ENCODE results near the gene CCT5.
A peak's percentile ranks its signal among the peaks of the same experiment; 100 is the strongest.
"Not testable (repeated sequence)": the region's sequence is repeated elsewhere in the genome, so short reads cannot be mapped to it uniquely, and the experiment has no call there.

Gene CCT5

DNA sequence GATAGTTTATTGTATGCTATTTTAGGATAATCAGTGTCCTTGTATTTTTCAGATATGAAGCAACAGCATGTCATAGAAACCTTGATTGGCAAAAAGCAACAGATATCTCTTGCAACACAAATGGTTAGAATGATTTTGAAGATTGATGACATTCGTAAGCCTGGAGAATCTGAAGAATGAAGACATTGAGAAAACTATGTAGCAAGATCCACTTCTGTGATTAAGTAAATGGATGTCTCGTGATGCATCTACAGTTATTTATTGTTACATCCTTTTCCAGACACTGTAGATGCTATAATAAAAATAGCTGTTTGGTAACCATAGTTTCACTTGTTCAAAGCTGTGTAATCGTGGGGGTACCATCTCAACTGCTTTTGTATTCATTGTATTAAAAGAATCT is 14.5 kb downstream of the CCT5 start:
- Histone ChIP-seq H3K4me1 (ENCODE audit: control insufficient read depth, insufficient read depth, low read length) (peaks cover 44% of the 10 kb centered on the region), H3K27me3 (replicated peaks; ENCODE audit: control insufficient read depth, insufficient read depth, low read length) (no peaks in the 10 kb centered on the region), H3K9ac (ENCODE audit: low read length) (no peak overlapping the region), H3K36me3 (ENCODE audit: control insufficient read depth, insufficient read depth, low read length, severe bottlenecking) (peaks cover 59% of the 10 kb centered on the region), H3K4me3 (ENCODE audit: low read length) (peak overlapping the region; percentile 8), H3K9me3 (ENCODE audit: control insufficient read depth, low read length) (no peaks in the 10 kb centered on the region)
- peak; percentile 51 for DNase-seq (ENCODE audit: low read depth)

GRCh38 chr5:10265245-10266109 is 15.4 kb downstream of the CCT5 start:
- Histone ChIP-seq H3K36me3 (ENCODE audit: control insufficient read depth, insufficient read depth, low read length, severe bottlenecking) (peaks cover 51% of the 10 kb centered on the region), H3K4me1 (ENCODE audit: control insufficient read depth, insufficient read depth, low read length) (peaks cover 44% of the 10 kb centered on the region), H3K27me3 (replicated peaks; ENCODE audit: control insufficient read depth, insufficient read depth, low read length) (no peaks in the 10 kb centered on the region), H3K4me3 (ENCODE audit: low read length) (no peak overlapping the region), H3K9me3 (ENCODE audit: control insufficient read depth, low read length) (no peaks in the 10 kb centered on the region), H3K9ac (ENCODE audit: low read length) (no peak overlapping the region)
- no peak for DNase-seq (ENCODE audit: low read depth)

DNA sequence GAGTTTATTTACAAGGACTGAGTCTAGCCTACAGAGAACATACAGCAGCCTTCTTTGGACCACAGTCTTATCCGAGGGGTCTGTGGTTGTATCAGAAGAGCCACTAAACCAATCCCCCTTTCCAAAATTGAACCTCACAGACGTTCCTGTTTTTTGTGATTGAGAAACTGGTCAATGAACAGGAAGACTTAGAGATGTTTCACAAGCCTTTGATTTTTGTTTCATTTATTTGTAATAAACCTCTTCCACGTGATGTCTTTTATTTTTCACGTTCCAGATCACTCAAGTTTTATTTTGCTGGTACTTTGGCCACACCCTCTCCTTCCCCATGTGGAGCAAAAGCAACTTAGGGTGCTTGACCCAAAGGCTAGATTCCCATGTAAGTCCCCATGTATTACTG is 16.1 kb downstream of the CCT5 start:
- Histone ChIP-seq H3K27me3 (replicated peaks; ENCODE audit: control insufficient read depth, insufficient read depth, low read length) (no peaks in the 10 kb centered on the region), H3K36me3 (ENCODE audit: control insufficient read depth, insufficient read depth, low read length, severe bottlenecking) (peaks cover 44% of the 10 kb centered on the region), H3K4me1 (ENCODE audit: control insufficient read depth, insufficient read depth, low read length) (peaks cover 44% of the 10 kb centered on the region), H3K9ac (ENCODE audit: low read length) (no peak overlapping the region), H3K9me3 (ENCODE audit: control insufficient read depth, low read length) (no peaks in the 10 kb centered on the region), H3K4me3 (ENCODE audit: low read length) (no peak overlapping the region)
- no peak for DNase-seq (ENCODE audit: low read depth)

GRCh38 chr5:10266839-10267238 is 16.8 kb downstream of the CCT5 start:
- Histone ChIP-seq H3K27me3 (replicated peaks; ENCODE audit: control insufficient read depth, insufficient read depth, low read length) (no peaks in the 10 kb centered on the region), H3K4me1 (ENCODE audit: control insufficient read depth, insufficient read depth, low read length) (peaks cover 47% of the 10 kb centered on the region), H3K9me3 (ENCODE audit: control insufficient read depth, low read length) (no peaks in the 10 kb centered on the region), H3K4me3 (ENCODE audit: low read length) (no peak overlapping the region), H3K9ac (ENCODE audit: low read length) (peak overlapping the region; percentile 16), H3K36me3 (ENCODE audit: control insufficient read depth, insufficient read depth, low read length, severe bottlenecking) (peaks cover 37% of the 10 kb centered on the region)
- DNase-seq (ENCODE audit: low read depth), result no peak

- H3K36me3 ChIP-seq (ENCODE audit: control insufficient read depth, insufficient read depth, low read length, severe bottlenecking), result peaks cover 24% of the 10 kb centered on the region
- H3K9me3 ChIP-seq (ENCODE audit: control insufficient read depth, low read length), result no peaks in the 10 kb centered on the region
- no peaks in the 10 kb centered on the region for H3K27me3 ChIP-seq (replicated peaks; ENCODE audit: control insufficient read depth, insufficient read depth, low read length)
- H3K4me3 ChIP-seq (ENCODE audit: low read length), result no peak overlapping the region
- H3K9ac ChIP-seq (ENCODE audit: low read length), result no peak overlapping the region
- DNase-seq (ENCODE audit: low read depth), result no peak
- H3K4me1 ChIP-seq (ENCODE audit: control insufficient read depth, insufficient read depth, low read length), result peaks cover 56% of the 10 kb centered on the region
Observed at GRCh38 chr5:10268100-10268499, 18.0 kb downstream of the CCT5 start.

DNA sequence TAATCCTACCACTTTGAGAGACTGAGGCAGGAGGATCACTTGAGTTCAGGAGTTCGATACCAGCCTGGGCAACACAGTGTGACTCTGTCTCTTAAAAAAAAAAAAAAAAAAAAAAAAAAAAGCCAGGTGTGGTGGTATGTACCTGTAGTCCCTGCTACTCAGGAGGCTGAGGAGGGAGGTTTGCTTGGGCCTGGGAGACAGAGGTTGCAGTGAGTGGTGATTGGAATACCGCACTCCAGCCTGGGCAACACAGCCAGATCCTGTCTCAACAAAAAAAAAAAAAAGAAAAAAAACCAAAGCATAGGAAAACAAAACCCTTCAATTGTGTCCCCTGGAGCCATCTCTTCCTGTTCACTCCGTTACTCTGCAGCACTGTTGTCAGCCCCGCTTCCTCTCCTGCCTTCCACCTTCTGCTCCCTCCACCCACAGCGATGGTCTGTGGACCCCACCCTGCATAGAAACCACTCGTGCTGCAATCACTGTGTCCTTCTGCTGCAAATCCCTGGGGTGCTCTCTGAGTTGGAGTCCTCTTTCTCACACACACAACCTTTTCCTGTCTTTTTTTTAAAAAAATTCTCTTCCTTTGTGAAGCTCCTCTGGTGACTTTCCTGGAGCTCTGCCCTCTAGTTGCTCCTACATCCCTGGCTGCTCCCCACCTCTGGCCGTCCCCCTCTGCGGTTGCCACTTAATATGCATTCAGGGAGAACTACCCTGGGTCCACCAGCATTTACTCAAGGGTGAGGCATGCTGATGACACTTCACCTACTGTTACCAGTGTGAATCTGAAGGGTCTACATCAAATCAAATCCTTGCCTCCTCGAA is 22.2 kb downstream of the CCT5 start:
- Histone ChIP-seq H3K9ac (ENCODE audit: low read length) (no peak overlapping the region), H3K4me1 (ENCODE audit: control insufficient read depth, insufficient read depth, low read length) (peaks cover 31% of the 10 kb centered on the region), H3K27me3 (replicated peaks; ENCODE audit: control insufficient read depth, insufficient read depth, low read length) (no peaks in the 10 kb centered on the region), H3K9me3 (ENCODE audit: control insufficient read depth, low read length) (no peaks in the 10 kb centered on the region), H3K4me3 (ENCODE audit: low read length) (no peak overlapping the region), H3K36me3 (ENCODE audit: control insufficient read depth, insufficient read depth, low read length, severe bottlenecking) (no peaks in the 10 kb centered on the region)
- no peak for DNase-seq (ENCODE audit: low read depth)

DNA sequence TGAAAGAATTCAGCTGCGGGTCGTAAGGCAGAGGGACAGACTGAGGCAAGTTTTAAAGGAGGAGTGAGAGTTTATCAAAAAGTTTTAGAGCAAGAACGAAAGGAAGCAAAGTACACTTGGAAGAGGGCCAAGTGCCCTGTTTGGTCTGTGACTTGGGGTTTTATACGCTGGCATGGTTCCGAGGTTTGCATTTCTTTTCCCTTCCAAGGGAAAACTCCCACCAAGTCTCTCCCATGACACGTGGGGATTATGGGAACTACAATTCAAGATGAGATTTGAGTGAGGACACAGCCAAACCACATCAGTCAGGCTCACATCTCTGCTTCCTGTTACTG is 22.8 kb downstream of the CCT5 start:
- DNase-seq (ENCODE audit: low read depth); H3K9me3 ChIP-seq (ENCODE audit: control insufficient read depth, low read length); H3K4me3 ChIP-seq (ENCODE audit: low read length); H3K9ac ChIP-seq (ENCODE audit: low read length); H3K36me3 ChIP-seq (ENCODE audit: control insufficient read depth, insufficient read depth, low read length, severe bottlenecking); H3K27me3 ChIP-seq (replicated peaks; ENCODE audit: control insufficient read depth, insufficient read depth, low read length): not testable (repeated sequence)
- peaks cover 26% of the 10 kb centered on the region for H3K4me1 ChIP-seq (ENCODE audit: control insufficient read depth, insufficient read depth, low read length)

GRCh38 chr5:10275460-10275859 is 25.4 kb downstream of the CCT5 start:
- no peak for DNase-seq (ENCODE audit: low read depth)
- Histone ChIP-seq H3K9me3 (ENCODE audit: control insufficient read depth, low read length) (no peaks in the 10 kb centered on the region), H3K4me1 (ENCODE audit: control insufficient read depth, insufficient read depth, low read length) (peaks cover 22% of the 10 kb centered on the region), H3K36me3 (ENCODE audit: control insufficient read depth, insufficient read depth, low read length, severe bottlenecking) (peaks cover 3% of the 10 kb centered on the region), H3K9ac (ENCODE audit: low read length) (no peak overlapping the region), H3K4me3 (ENCODE audit: low read length) (no peak overlapping the region), H3K27me3 (replicated peaks; ENCODE audit: control insufficient read depth, insufficient read depth, low read length) (no peaks in the 10 kb centered on the region)

- no peak overlapping the region for H3K4me3 ChIP-seq (ENCODE audit: low read length)
- peaks cover 22% of the 10 kb centered on the region for H3K4me1 ChIP-seq (ENCODE audit: control insufficient read depth, insufficient read depth, low read length)
- H3K27me3 ChIP-seq (replicated peaks; ENCODE audit: control insufficient read depth, insufficient read depth, low read length), result no peaks in the 10 kb centered on the region
- DNase-seq (ENCODE audit: low read depth), result no peak
- H3K9me3 ChIP-seq (ENCODE audit: control insufficient read depth, low read length), result no peaks in the 10 kb centered on the region
- H3K36me3 ChIP-seq (ENCODE audit: control insufficient read depth, insufficient read depth, low read length, severe bottlenecking), result peaks cover 3% of the 10 kb centered on the region
- no peak overlapping the region for H3K9ac ChIP-seq (ENCODE audit: low read length)
Observed at GRCh38 chr5:10275991-10276390, 25.9 kb downstream of the CCT5 start.

GRCh38 chr5:10276691-10277090 is 26.6 kb downstream of the CCT5 start:
- Histone ChIP-seq H3K4me3 (ENCODE audit: low read length) (no peak overlapping the region), H3K9ac (ENCODE audit: low read length) (no peak overlapping the region), H3K27me3 (replicated peaks; ENCODE audit: control insufficient read depth, insufficient read depth, low read length) (no peaks in the 10 kb centered on the region), H3K9me3 (ENCODE audit: control insufficient read depth, low read length) (no peaks in the 10 kb centered on the region), H3K36me3 (ENCODE audit: control insufficient read depth, insufficient read depth, low read length, severe bottlenecking) (peaks cover 3% of the 10 kb centered on the region), H3K4me1 (ENCODE audit: control insufficient read depth, insufficient read depth, low read length) (peaks cover 19% of the 10 kb centered on the region)
- no peak for DNase-seq (ENCODE audit: low read depth)

DNA sequence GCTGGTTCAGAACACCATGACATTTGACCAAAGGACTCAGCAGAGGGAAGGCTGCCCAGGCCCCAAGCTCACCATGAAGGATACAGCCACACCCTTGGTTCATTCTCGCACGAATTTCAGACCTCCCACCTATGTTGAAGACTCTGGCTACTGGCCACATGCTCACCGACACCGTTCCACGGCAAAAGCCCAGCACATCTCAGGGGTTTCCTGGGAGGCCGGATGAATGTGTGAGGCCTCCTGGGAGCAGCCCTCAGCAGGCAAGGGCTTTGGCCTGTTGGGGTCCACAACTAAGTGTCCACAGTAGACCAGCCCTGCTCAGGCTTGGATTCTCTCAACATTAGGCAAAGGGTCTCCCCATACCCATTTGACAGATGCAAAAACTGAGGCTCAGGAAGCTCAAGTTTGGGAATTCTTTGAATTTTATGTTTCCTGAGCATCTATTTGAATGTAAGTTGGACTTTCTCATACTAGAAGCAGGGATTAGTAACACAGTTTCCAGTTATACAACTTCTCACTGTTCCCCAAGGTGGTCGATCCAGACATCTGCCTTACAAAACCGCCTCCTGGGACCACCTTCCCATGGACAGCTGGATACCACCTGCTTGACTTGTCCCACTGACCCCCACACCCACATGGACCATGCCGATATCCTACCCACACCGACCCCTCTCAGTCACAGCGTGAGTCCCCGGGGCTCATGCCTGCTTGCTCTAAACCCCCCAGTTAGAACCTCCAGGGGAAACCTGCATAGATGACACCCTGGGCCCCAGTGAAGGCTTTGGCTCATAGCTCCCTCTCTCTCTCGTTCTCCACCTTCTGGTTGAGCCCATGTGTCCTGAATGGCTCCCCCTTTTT is 27.9 kb downstream of the CCT5 start:
- H3K4me1 ChIP-seq (ENCODE audit: control insufficient read depth, insufficient read depth, low read length), result peaks cover 10% of the 10 kb centered on the region
- no peaks in the 10 kb centered on the region for H3K9me3 ChIP-seq (ENCODE audit: control insufficient read depth, low read length)
- H3K9ac ChIP-seq (ENCODE audit: low read length), result no peak overlapping the region
- no peak for DNase-seq (ENCODE audit: low read depth)
- H3K27me3 ChIP-seq (replicated peaks; ENCODE audit: control insufficient read depth, insufficient read depth, low read length), result no peaks in the 10 kb centered on the region
- H3K36me3 ChIP-seq (ENCODE audit: control insufficient read depth, insufficient read depth, low read length, severe bottlenecking), result peaks cover 3% of the 10 kb centered on the region
- H3K4me3 ChIP-seq (ENCODE audit: low read length), result no peak overlapping the region

Data from adipocyte (in vitro differentiated cells).